ENCODE data around the gene NPM1. TPM values are rescaled to one million over a fixed set of nuclear protein-coding genes. Genes with fewer than 3 reads are reported as not detected.

NPM1 gene
- polyA plus RNA-seq, 4 donors: 1,626 to 1,927 (median 1,734) TPM

DNA sequence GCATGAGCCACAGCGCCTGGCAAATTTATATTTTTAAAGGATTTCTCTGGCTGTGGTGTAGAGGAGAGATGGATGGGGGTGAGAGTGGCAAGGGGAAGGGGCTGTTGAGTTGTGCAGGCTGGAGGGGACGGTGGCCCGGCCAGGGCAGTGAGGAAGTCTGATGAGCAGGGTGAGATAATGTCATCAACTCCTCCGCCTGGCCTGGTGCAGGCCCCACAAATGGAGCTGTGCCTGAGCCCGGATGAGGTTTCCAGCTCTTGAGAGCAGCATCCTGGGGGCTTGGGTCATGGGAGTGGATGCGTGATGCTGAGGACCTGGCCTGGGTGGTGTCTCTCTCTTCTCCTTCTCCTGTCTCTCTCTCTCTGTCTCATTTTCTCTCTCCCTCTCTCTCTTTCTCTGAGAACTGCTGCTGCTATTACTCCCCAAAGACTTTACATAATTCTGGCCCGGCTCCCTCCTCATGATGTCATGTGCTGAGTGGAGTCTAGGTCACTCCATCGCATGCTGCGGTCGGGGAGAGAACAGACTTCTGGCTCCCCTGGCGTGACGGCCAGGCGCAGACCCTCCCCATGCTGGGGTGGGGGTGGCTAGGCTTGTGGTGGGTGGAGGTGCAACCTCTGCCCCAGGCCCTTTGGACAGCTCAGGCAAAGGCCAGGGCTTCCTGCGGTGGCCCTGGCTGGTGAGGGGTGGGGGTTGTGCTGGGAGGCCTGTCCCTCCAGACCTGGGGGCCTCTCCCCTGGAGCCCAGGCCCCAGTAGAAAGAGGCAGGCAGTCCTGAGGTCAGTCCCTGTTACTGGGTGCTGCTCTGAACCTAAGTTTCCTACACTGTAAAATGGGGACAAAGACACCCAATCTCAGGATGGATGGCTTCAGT is 58.2 kb downstream of the NPM1 start:
- no peak for DNase-seq (ENCODE audit: low read depth in 4 of 4, low spot score in 2 of 4)

DNA sequence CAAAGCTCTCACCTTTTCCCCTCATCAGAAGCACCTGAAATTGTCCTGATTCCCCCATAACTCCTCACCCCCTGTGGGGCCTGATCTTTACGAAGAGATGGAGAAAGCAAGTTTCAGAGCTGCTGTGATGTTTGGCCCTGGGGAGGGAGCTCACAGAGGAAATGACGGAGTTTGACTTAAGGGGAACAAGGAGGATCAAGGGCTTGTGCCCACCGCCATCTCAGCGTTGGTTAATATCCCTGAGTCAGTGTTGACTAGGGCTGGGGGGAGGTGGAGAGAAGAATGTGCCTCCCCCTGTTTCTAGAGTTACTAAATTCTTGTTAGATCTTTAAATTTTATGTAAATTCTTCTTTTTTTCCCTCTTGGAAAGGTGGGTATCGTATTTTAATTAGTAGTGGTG is 59.6 kb downstream of the NPM1 start:
- DNase-seq (ENCODE audit: low read depth in 4 of 4, low spot score in 2 of 4): no peak

DNA sequence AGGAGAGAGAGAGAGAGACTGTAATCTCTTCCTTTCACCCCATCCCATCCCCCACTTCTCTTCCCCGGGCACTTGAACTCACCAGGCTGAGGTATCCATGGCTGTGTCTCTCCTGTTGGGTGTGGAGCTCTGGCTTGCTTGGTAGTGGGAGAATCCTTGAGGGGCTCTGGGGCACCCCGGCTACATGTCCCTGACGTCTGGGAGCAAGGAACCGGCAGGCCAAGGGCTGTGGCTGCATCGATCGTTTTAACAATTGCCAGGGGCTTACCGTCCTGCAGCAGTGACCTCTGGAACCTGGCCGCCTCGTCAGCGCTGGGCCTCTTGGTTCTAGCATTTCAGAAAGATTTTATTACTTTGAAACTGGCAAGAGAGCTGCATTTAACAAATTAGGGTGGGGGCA is 61.8 kb downstream of the NPM1 start:
- no peak for DNase-seq (ENCODE audit: low read depth in 4 of 4, low spot score in 2 of 4)

DNA sequence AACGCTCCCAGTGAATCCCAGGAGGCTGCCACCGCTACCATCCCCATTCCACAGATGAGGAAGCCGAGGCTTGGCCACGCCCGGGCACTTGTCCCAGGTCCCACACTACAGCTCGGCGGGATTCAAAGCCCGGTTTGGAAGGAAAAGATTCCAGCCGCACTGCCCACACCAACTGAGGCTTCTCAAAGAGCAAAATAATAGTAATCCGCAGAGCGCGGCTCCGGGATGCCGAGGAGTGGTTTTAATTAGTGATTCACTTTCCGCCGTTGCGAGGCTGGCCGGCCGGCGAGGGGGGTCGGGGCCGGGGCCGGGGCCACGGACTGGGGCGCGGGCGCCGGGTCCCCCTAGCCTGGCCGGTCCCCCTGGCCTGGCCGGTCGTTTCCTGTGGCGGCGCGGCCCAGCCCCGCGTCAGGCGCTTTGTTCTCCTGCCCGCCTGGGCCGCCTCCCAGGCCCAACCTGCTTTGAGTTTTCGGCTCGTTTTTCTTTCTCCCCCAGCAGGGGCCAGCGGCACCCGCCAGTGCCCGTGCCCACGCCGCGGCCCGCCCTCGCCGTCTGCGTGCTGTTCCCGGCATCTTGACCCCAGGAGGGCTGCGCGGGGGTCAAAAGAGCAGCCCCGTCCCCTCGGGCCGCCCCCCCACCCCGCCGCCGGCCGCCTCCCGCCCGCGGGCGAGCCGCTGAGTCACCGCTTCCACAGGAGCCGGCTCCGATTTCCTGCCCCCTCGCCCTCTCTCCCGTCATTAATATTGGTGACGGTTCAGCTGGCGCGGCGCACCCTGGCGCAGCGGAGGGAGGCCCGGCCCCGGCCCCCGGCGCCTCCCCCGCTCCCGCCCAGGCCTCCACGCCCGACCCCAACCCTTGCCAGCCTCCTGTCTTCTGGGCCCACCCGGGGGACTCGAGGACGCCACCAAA is 63.0 kb downstream of the NPM1 start:
- peak in 2 of 4 donors; percentile 34 to 52 for DNase-seq (ENCODE audit: low read depth in 4 of 4, low spot score in 2 of 4)

DNA sequence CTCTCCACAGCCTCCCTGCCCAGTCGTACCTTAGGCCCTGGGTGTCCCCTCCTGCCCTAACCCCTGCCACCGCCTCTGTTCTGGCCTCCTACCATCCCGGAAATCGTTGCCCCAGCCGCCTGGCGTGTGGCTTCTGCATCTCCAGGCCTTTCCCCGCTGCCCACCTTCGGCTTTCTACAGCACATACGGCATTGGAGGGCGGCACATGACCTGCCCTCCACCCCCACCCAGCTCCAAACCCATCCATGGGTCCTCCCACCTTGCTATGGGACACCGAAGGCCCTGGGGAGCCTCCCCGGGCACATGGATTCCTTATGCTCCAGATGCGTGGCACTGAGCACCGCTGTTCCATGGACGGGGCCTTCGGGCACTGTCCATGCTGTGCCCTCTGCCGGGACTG is 63.8 kb downstream of the NPM1 start:
- DNase-seq (ENCODE audit: low read depth in 4 of 4, low spot score in 2 of 4): no peak

DNA sequence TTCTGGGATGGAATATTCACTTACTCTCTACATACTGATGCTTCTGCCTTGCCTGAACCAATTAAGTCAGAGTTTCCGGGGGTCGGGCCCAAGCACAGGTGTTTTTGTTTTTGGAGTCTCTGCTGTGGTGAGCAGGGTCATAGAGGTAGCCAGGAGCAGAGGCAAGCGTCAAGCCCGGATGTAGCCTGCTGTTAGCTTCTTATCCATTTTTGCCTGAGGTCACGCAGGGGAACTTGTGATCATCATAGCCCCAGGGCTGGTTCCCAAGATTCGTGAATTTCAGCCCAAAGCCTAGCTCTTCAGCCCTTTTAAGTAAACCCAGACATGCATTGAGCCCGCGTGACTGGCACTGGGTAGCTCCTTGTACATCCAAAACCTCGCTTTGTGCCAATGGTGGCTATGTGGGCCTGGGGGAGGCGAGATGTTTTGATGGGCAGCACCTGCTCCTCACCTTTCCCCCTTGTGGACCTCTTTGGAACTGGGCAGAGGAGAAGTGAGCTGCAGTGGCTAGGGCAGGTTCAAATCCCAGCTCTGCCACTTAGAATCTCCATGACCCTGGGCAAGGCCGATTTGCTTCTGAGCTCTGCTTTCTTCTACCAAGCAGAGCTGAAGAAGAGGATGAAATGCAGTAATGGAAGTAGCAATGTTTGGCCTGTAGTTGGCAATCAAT is 65.5 kb downstream of the NPM1 start:
- DNase-seq (ENCODE audit: low read depth in 4 of 4, low spot score in 2 of 4): no peak

DNA sequence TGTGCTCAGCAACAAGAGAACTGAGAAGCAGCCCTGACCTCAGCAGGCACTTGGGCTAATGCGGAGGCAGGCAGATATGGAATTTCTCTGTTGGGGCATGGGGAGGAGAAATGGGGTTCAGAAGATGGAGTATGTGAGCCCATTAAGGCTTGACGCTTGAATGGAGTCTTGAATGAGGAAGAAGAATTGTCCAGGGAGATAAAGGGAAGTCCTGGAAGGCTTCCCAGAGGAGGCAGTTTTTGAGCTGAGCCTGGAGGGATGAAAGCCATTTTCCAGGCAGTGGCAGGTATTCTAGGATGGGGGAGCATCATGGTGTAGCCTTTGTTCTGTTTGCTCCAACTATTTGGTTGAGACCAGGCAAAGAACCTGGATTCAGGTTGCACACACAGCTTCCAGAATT is 66.3 kb downstream of the NPM1 start:
- no peak for DNase-seq (ENCODE audit: low read depth in 4 of 4, low spot score in 2 of 4)

DNA sequence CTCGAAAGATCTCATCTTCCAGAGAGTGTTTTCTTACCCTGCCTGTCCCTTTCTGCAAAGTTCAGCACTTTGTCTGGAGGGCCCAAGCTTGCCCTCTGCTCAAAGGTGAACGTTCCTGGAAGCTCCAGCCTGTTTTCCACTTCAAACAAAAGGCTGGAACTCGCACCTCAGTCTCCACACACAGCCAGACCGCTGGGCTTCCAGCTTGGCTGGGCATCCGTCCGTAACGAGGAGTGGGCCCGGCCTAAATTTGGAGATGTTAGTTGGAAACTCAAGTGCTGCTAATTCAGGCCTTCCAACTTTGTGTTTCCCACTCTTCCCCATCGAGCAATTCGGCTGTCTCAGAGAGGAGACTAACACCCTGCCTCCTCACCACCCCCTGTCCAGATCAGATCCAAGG is 66.9 kb downstream of the NPM1 start:
- DNase-seq (ENCODE audit: low read depth in 4 of 4, low spot score in 2 of 4): no peak

DNA sequence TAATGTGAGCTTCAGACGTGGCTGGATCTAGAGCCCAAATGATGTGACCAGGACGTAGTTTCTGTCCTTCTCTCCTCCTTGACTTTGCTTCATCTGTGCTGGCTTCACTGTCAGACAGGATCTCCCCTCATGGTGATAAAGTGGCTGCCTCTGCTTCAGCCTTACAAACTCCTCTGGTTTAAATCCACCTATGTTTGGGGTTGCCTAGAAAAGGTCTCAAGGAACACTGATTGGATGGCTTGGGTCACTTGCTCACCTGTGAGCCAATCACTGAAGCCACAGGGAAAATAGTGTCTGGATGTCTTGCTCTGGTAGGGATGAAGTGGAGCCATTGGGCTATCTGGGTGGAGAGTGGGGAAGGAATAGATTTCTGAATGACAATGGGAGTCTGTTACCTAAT is 67.9 kb downstream of the NPM1 start:
- no peak for DNase-seq (ENCODE audit: low read depth in 4 of 4, low spot score in 2 of 4)

DNA sequence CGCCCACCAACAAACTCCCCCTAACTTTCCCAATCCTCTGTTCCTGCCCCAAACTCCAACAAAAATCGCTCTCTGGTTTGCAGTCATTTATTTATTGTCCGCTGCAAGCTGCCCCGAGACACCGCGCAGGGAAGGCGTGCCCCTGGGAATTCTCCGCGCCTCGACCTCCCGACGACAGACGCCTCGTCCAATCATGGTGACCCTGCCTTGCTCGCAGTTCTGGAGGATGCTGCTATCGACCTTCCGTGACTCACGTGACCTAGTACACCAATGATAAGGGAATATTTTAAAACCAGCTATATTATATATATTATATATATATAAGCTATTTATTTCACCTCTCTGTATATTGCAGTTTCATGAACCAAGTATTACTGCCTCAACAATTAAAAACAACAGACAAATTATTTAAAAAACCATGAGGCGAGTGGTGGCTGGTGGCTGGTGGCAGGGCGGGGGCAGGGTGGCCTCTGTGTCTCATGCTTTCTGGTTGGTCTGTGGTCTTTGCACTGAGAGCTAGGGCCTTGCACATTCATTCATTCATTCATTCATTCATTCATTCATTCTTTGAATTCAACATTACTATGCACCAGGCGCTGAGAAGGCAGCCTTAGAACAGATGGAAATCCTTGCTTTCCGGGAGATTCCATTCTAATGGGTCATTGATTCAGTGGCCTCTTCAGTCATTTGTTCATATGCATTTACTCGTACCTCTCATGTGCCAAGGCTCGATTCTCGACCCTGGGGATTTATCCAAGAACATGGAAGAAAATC is 69.7 kb downstream of the NPM1 start:
- no peak for DNase-seq (ENCODE audit: low read depth in 4 of 4, low spot score in 2 of 4)

DNA sequence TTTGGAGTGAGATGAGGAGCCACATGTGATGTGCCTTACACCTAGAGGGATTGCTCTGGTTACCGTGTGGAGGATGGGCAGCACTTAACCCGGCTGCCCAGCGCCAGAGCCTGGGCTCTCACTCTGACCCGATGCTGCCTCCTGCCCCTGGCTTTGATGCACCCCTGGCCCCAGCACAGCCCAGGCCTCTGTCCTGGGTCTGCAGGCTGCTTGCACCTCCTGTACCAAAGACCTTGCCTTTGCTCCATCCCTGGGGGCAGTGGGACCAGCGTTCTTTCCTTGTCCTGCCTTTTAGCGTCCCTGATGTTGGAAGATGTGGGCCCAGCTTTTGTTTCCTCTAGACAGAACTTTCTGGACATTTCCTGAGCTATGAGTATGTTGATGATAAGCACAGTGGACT is 72.2 kb downstream of the NPM1 start:
- DNase-seq (ENCODE audit: low read depth in 4 of 4, low spot score in 2 of 4): no peak

Other genes with a start within 250 kb of the NPM1 start
- not detected for gene TLX3, start 78.6 kb upstream of the NPM1 start, polyA plus RNA-seq (ENCODE audit: insufficient read length in 4 of 4)
- under 1 TPM; 0.22 to 0.81 (median 0.39) TPM for gene FGF18, start 31.8 kb downstream of the NPM1 start, polyA plus RNA-seq (ENCODE audit: insufficient read length in 4 of 4)

Data from left renal cortex interstitium (tissue), 4 donors.